ENCODE data around the gene SYK. TPM values are rescaled to one million over a fixed set of nuclear protein-coding genes. Genes with fewer than 3 reads are reported as not detected.

SYK gene
- total RNA-seq, 1 donor from 2014 or later: 0.55 TPM

- Mint-ChIP-seq H3K9me3 (ENCODE audit: low read depth) (peaks cover 2% of the 10 kb centered on the region), H3K27ac (ENCODE audit: unreplicated experiment) (no peak overlapping the region), H3K4me3 (ENCODE audit: unreplicated experiment) (no peak overlapping the region), H3K36me3 (ENCODE audit: low read depth) (peaks cover 2% of the 10 kb centered on the region), H3K27me3 (ENCODE audit: low read depth) (peaks cover 58% of the 10 kb centered on the region), H3K4me1 (ENCODE audit: low read depth) (peaks cover 6% of the 10 kb centered on the region)
- no peak for DNase-seq (ENCODE audit: low spot score)
- no peak for TF ChIP-seq CTCF (IDR thresholded peaks at IDR 0.05)
These were observed 2.4 kb downstream of the SYK start for GRCh38 chr9:90803860-90804593.

- TF ChIP-seq CTCF (IDR thresholded peaks at IDR 0.05): no peak
- H3K9me3 Mint-ChIP-seq (ENCODE audit: low read depth): peaks cover 2% of the 10 kb centered on the region
- DNase-seq (ENCODE audit: low spot score): no peak
- peaks cover 6% of the 10 kb centered on the region for H3K4me1 Mint-ChIP-seq (ENCODE audit: low read depth)
- H3K4me3 Mint-ChIP-seq (ENCODE audit: unreplicated experiment): no peak overlapping the region
- H3K27me3 Mint-ChIP-seq (ENCODE audit: low read depth): peaks cover 47% of the 10 kb centered on the region
- peaks cover 2% of the 10 kb centered on the region for H3K36me3 Mint-ChIP-seq (ENCODE audit: low read depth)
- no peak overlapping the region for H3K27ac Mint-ChIP-seq (ENCODE audit: unreplicated experiment)
These were observed 3.7 kb downstream of the SYK start for GRCh38 chr9:90805006-90805996.

- Mint-ChIP-seq H3K27me3 (ENCODE audit: low read depth) (peaks cover 36% of the 10 kb centered on the region), H3K4me3 (ENCODE audit: unreplicated experiment) (no peak overlapping the region), H3K36me3 (ENCODE audit: low read depth) (peaks cover 2% of the 10 kb centered on the region), H3K9me3 (ENCODE audit: low read depth) (peaks cover 2% of the 10 kb centered on the region), H3K4me1 (ENCODE audit: low read depth) (peaks cover 7% of the 10 kb centered on the region), H3K27ac (ENCODE audit: unreplicated experiment) (no peak overlapping the region)
- DNase-seq (ENCODE audit: low spot score): no peak
- no peak for TF ChIP-seq CTCF (IDR thresholded peaks at IDR 0.05)
These were observed 5.4 kb downstream of the SYK start for GRCh38 chr9:90807006-90807405.

- peaks cover 25% of the 10 kb centered on the region for H3K27me3 Mint-ChIP-seq (ENCODE audit: low read depth)
- peaks cover 2% of the 10 kb centered on the region for H3K9me3 Mint-ChIP-seq (ENCODE audit: low read depth)
- no peak overlapping the region for H3K4me3 Mint-ChIP-seq (ENCODE audit: unreplicated experiment)
- H3K27ac Mint-ChIP-seq (ENCODE audit: unreplicated experiment): no peak overlapping the region
- no peak for DNase-seq (ENCODE audit: low spot score)
- peaks cover 4% of the 10 kb centered on the region for H3K4me1 Mint-ChIP-seq (ENCODE audit: low read depth)
- no peak for TF ChIP-seq CTCF (IDR thresholded peaks at IDR 0.05)
- H3K36me3 Mint-ChIP-seq (ENCODE audit: low read depth): no peaks in the 10 kb centered on the region
These were observed 6.8 kb downstream of the SYK start for GRCh38 chr9:90808398-90808797.
